Endodermal cell (in vitro differentiated cells): ENCODE data around the gene TNFRSF21. TPM values are rescaled to one million over a fixed set of nuclear protein-coding genes. Genes with fewer than 3 reads are reported as not detected.

Source experiments
- DNase-seq: peaks from one replicate; pipeline ENCODE4 v3.0.0-alpha.2; 2017
- H3K27ac ChIP-seq: 2 replicates; pipeline ENCODE4 v1.5.1; 2013; ENCODE audit warnings: mild to moderate bottlenecking, low read depth, low read length, moderate library complexity
- H3K27me3 ChIP-seq: 2 replicates; pipeline ENCODE4 v1.6.1; 2013; ENCODE audit warnings: mild to moderate bottlenecking, low read length, moderate library complexity; ENCODE audit not compliant: insufficient read depth, control insufficient read depth, poor library complexity, severe bottlenecking
- H3K36me3 ChIP-seq: 2 replicates; pipeline ENCODE4 v1.7.0; 2013; ENCODE audit warnings: mild to moderate bottlenecking, low read length, moderate library complexity; ENCODE audit not compliant: control insufficient read depth, insufficient read depth
- H3K4me1 ChIP-seq: one replicate; pipeline ENCODE4 v1.7.0; 2013; ENCODE audit warnings: low read length; ENCODE audit not compliant: control insufficient read depth, insufficient read depth
- H3K4me3 ChIP-seq: 2 replicates; pipeline ENCODE4 v1.5.1; 2013; ENCODE audit warnings: mild to moderate bottlenecking, low read length, moderate library complexity
- H3K9ac ChIP-seq: 2 replicates; pipeline ENCODE4 v1.6.1; 2013; ENCODE audit warnings: mild to moderate bottlenecking, low read length, moderate library complexity; ENCODE audit not compliant: poor library complexity, severe bottlenecking; ENCODE audit errors: extremely low read depth
- H3K9me3 ChIP-seq: 2 replicates; pipeline ENCODE4 v1.6.1; 2013; ENCODE audit warnings: mild to moderate bottlenecking, low read length, moderate library complexity; ENCODE audit not compliant: control insufficient read depth
- H3K27ac Mint-ChIP-seq: 2 replicates; pipeline ENCODE4 v1.8.0; 2020; ENCODE audit warnings: mixed read lengths
- H3K27me3 Mint-ChIP-seq: 2 replicates; pipeline ENCODE4 v1.8.0; 2021; ENCODE audit warnings: mild to moderate bottlenecking, mixed read lengths; ENCODE audit not compliant: insufficient read depth
- H3K36me3 Mint-ChIP-seq: 2 replicates; pipeline ENCODE4 v1.8.0; 2020; ENCODE audit warnings: low read depth, mixed read lengths
- H3K4me1 Mint-ChIP-seq: 2 replicates; pipeline ENCODE4 v1.8.0; 2020; ENCODE audit warnings: mixed read lengths
- H3K4me3 Mint-ChIP-seq: 2 replicates; pipeline ENCODE4 v1.8.0; 2020; ENCODE audit warnings: mild to moderate bottlenecking, moderate library complexity, mixed read lengths
- H3K9me3 Mint-ChIP-seq: 2 replicates; pipeline ENCODE4 v1.8.0; 2020; ENCODE audit warnings: mild to moderate bottlenecking, mixed read lengths
- WGBS, 2 experiments: methylation state at CpG; one replicate each; pipeline versions ENCODE4 v1.1.5 to v1.1.7; 2013; ENCODE audit warnings: missing lambda C conversion rate in 2 of 2, mixed read lengths in 1 of 2; ENCODE audit not compliant: insufficient coverage in 1 of 2, insufficient read length in 1 of 2; 5-methylcytosine and 5-hydroxymethylcytosine counted together
- total RNA-seq, 2 donors: library from RNA; stranded (reverse); fragmentation: NEBNext Ultra II Directional in 1 of 2; extraction: Animal tissue kit (Norgen Biotek cat#: 25700) in 1 of 2; gene quantifications; 2 replicates in 1 of 2; 3 replicates in 1 of 2; pipeline ENCODE4 v1.2.1, GENCODE V29; 2021
- TF ChIP-seq, protein P1 (sequence below): fragments of 200-600 bp; sonication (generic); conservative IDR thresholded peaks from 2 replicates; pipeline ENCODE4 v1.5.0; 2021; ENCODE audit warnings: antibody characterized with exemption, mild to moderate bottlenecking

Gene TNFRSF21
- total RNA-seq, 2 donors from 2014 or later, result 63.3 to 93.2 TPM

DNA sequence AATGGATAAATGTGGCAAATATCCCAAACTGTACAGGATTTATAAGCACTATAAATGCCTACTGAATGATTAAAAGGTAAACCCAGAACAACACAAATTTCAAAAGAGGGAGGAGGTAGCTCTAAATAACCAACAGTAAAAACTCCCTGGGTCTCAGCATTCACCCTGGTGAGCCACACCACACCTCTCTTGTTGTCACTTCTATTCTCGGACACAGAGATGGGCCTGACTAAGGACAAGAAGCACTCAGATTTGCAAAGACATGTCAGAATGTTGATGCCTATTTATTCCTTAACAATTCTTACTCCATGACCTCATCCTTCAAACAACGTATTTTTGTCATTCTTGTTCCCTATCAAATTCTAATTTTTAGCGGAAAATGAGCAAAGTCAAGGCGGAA is 14.7 kb downstream of the TNFRSF21 start:
- Histone ChIP-seq H3K27me3 (no peaks in the 10 kb centered on the region), H3K4me1 (peaks cover 16% of the 10 kb centered on the region), H3K36me3 (peaks cover 40% of the 10 kb centered on the region), H3K9me3 (no peaks in the 10 kb centered on the region), H3K9ac (no peak overlapping the region), H3K4me3 (no peak overlapping the region), H3K27ac (no peak overlapping the region)
- WGBS, 2 experiments, result 76 to 89% methylated on average over 4 of the region's 4 CpGs
- Mint-ChIP-seq H3K9me3 (no peaks in the 10 kb centered on the region), H3K4me1 (peaks cover 37% of the 10 kb centered on the region), H3K27me3 (no peaks in the 10 kb centered on the region), H3K27ac (no peak overlapping the region), H3K4me3 (no peak overlapping the region), H3K36me3 (peaks cover 4% of the 10 kb centered on the region)
- TF ChIP-seq, protein P1, sequence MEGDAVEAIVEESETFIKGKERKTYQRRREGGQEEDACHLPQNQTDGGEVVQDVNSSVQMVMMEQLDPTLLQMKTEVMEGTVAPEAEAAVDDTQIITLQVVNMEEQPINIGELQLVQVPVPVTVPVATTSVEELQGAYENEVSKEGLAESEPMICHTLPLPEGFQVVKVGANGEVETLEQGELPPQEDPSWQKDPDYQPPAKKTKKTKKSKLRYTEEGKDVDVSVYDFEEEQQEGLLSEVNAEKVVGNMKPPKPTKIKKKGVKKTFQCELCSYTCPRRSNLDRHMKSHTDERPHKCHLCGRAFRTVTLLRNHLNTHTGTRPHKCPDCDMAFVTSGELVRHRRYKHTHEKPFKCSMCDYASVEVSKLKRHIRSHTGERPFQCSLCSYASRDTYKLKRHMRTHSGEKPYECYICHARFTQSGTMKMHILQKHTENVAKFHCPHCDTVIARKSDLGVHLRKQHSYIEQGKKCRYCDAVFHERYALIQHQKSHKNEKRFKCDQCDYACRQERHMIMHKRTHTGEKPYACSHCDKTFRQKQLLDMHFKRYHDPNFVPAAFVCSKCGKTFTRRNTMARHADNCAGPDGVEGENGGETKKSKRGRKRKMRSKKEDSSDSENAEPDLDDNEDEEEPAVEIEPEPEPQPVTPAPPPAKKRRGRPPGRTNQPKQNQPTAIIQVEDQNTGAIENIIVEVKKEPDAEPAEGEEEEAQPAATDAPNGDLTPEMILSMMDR, result no peak
- DNase-seq, result no peak

DNA sequence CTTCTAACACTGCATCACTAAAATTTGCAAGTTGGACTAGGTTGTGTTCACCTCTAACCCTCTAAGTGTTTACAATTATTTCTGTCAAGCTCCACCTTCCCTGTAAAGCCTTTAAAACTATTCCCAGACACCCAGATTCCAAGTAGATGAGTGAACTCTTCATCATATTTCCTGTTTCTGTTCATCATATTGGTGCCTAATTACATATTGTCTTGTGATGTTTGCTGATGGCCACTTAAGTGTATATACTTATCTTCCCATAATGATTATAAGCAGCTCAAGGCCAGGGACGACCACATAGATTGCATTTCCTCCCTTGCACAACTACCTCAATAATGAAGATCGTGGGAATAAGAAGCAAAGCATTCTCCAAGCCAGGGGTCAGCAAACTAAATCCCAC is 16.8 kb downstream of the TNFRSF21 start:
- H3K9me3 ChIP-seq, result no peaks in the 10 kb centered on the region
- Mint-ChIP-seq H3K9me3 (no peaks in the 10 kb centered on the region), H3K36me3 (peaks cover 5% of the 10 kb centered on the region), H3K4me1 (peaks cover 48% of the 10 kb centered on the region), H3K27ac (no peak overlapping the region), H3K27me3 (no peaks in the 10 kb centered on the region), H3K4me3 (no peak overlapping the region)
- 91% methylated on average over 2 of the region's 2 CpGs; no CpG with 5 or more reads in 1 of the 2 experiments for WGBS, 2 experiments
- H3K4me3 ChIP-seq, result no peak overlapping the region
- no peak for DNase-seq
- H3K4me1 ChIP-seq, result peaks cover 17% of the 10 kb centered on the region
- H3K27ac ChIP-seq, result no peak overlapping the region
- TF ChIP-seq, protein P1, result no peak
- no peaks in the 10 kb centered on the region for H3K27me3 ChIP-seq
- H3K9ac ChIP-seq, result no peak overlapping the region
- H3K36me3 ChIP-seq, result peaks cover 52% of the 10 kb centered on the region

DNA sequence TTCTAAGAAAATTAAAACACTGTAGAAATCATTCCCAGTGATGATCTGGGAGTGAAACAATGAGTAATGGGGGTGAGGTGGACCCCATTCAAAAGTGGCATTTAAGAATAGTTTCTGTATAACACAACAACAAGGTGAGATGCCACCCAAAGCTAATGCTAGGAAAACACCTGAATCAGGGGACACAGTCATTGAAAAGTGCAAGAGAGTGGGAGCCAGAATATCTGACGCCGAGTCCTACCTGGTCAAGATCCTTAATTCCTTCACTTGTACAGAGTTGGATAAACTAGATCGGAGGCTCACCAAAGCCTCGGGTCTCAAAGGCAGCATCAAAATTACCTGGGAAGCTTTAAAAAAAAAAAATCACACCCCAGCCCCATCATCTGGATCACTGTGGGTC is 17.7 kb downstream of the TNFRSF21 start:
- Histone ChIP-seq H3K27me3 (no peaks in the 10 kb centered on the region), H3K27ac (no peak overlapping the region), H3K9me3 (no peaks in the 10 kb centered on the region), H3K36me3 (peaks cover 49% of the 10 kb centered on the region), H3K4me1 (peaks cover 17% of the 10 kb centered on the region), H3K4me3 (no peak overlapping the region), H3K9ac (no peak overlapping the region)
- H3K36me3 Mint-ChIP-seq, result peaks cover 5% of the 10 kb centered on the region
- no peak for DNase-seq
- H3K27ac Mint-ChIP-seq, result no peak overlapping the region
- no peak overlapping the region for H3K4me3 Mint-ChIP-seq
- H3K4me1 Mint-ChIP-seq, result peaks cover 47% of the 10 kb centered on the region
- no peaks in the 10 kb centered on the region for H3K9me3 Mint-ChIP-seq
- TF ChIP-seq, protein P1, result no peak
- H3K27me3 Mint-ChIP-seq, result no peaks in the 10 kb centered on the region
- WGBS, 2 experiments, result 98% methylated on average over 4 of the region's 4 CpGs; no CpG with 5 or more reads in 1 of the 2 experiments
